ENCODE measurements around the gene MFAP3L.

DNA sequence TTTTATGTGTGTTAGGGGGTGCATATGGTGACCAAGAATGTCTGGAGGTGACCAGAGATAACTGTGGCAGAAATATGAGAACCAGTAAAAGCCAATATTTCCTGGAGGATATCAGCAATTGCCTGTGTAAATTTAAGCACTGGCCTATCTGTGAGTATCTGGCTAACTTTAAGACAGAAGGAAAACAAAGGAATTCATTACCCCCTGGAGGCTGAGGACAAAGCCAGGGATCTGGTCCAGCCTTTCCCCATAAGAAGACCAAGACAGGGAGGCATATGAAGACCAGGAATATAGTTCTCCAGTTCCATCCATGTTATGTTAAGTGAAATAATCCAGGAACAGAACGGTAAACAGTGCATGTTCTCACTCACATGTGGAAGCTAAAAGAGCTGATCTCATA lies 49.2 kb downstream of the MFAP3L start:
- TF ChIP-seq, protein P1, sequence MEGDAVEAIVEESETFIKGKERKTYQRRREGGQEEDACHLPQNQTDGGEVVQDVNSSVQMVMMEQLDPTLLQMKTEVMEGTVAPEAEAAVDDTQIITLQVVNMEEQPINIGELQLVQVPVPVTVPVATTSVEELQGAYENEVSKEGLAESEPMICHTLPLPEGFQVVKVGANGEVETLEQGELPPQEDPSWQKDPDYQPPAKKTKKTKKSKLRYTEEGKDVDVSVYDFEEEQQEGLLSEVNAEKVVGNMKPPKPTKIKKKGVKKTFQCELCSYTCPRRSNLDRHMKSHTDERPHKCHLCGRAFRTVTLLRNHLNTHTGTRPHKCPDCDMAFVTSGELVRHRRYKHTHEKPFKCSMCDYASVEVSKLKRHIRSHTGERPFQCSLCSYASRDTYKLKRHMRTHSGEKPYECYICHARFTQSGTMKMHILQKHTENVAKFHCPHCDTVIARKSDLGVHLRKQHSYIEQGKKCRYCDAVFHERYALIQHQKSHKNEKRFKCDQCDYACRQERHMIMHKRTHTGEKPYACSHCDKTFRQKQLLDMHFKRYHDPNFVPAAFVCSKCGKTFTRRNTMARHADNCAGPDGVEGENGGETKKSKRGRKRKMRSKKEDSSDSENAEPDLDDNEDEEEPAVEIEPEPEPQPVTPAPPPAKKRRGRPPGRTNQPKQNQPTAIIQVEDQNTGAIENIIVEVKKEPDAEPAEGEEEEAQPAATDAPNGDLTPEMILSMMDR (IDR thresholded peaks at IDR 0.05; ENCODE audit: low read depth, low read length): no peak
- TF ChIP-seq POLR2A (IDR thresholded peaks at IDR 0.05; ENCODE audit: extremely low read depth, insufficient read length): no peak

Measured in NB4 (cell line).